GM23338 (cell line): Measurements from ENCODE around the gene PDIA5. TPM values are rescaled to one million over a fixed set of nuclear protein-coding genes. Genes with fewer than 3 reads are reported as not detected.

Experiments used
- ATAC-seq: fragments of 200-7000 bp; cut with Tn5 transposase; 3 replicates; pipeline ENCODE4 v1.9.1; 2020
- DNase-seq: peaks from one replicate; pipeline ENCODE4 v3.0.0-alpha.2; 2015; ENCODE audit warnings: low spot score
- H2AFZ ChIP-seq: fragments of 200-600 bp; sonication (generic); 2 replicates; pipeline ENCODE4 v1.8.0; 2016; ENCODE audit warnings: antibody characterized with exemption, mild to moderate bottlenecking, moderate library complexity
- H3F3A ChIP-seq: fragments of 200-600 bp; sonication (generic); replicated peaks from 2 replicates; pipeline ENCODE4 v1.8.0; 2017; ENCODE audit warnings: antibody characterized with exemption, mixed run types, low read depth
- H3K27ac ChIP-seq: fragments of 200-600 bp; sonication (generic); 2 replicates; pipeline ENCODE4 v1.6.1; 2016; ENCODE audit warnings: low read depth
- H3K27me3 ChIP-seq: fragments of 200-600 bp; sonication (generic); 2 replicates; pipeline ENCODE4 v1.8.0; 2016; ENCODE audit warnings: mild to moderate bottlenecking, mixed run types, moderate library complexity; ENCODE audit not compliant: insufficient read depth
- H3K36me3 ChIP-seq: fragments of 200-600 bp; sonication (generic); 2 replicates; pipeline ENCODE4 v1.8.0; 2016; ENCODE audit warnings: mild to moderate bottlenecking; ENCODE audit not compliant: insufficient read depth
- H3K4me1 ChIP-seq: fragments of 200-600 bp; sonication (generic); 2 replicates; pipeline ENCODE4 v1.8.0; 2016; ENCODE audit warnings: mild to moderate bottlenecking, moderate library complexity; ENCODE audit not compliant: insufficient read depth
- H3K4me2 ChIP-seq: fragments of 200-600 bp; sonication (generic); 2 replicates; pipeline ENCODE4 v1.7.1; 2017; ENCODE audit warnings: mixed run types
- H3K4me3 ChIP-seq: fragments of 200-600 bp; sonication (generic); 2 replicates; pipeline ENCODE4 v1.6.1; 2016; ENCODE audit warnings: mixed run types
- H3K79me2 ChIP-seq: fragments of 200-600 bp; sonication (generic); replicated peaks from 2 replicates; pipeline ENCODE4 v1.8.0; 2017; ENCODE audit warnings: mild to moderate bottlenecking; ENCODE audit not compliant: insufficient read depth
- H3K9me2 ChIP-seq: fragments of 200-600 bp; sonication (generic); 2 replicates; pipeline ENCODE4 v1.8.0; 2017; ENCODE audit not compliant: insufficient read depth
- H4K20me1 ChIP-seq: fragments of 200-600 bp; sonication (generic); replicated peaks from 2 replicates; pipeline ENCODE4 v1.8.0; 2017; ENCODE audit warnings: mild to moderate bottlenecking; ENCODE audit not compliant: insufficient read depth
- H3K27ac Mint-ChIP-seq: 2 replicates; pipeline ENCODE4 v1.8.0; 2020; ENCODE audit warnings: inconsistent platforms, mild to moderate bottlenecking, moderate library complexity, mixed read lengths
- H3K27me3 Mint-ChIP-seq: 3 replicates; pipeline ENCODE4 v1.8.0; 2022; ENCODE audit warnings: low read depth, mild to moderate bottlenecking, moderate library complexity, mixed read lengths, inconsistent platforms; ENCODE audit not compliant: insufficient read depth, poor library complexity
- H3K36me3 Mint-ChIP-seq: 3 replicates; pipeline ENCODE4 v1.8.0; 2021; ENCODE audit warnings: low read depth, mild to moderate bottlenecking, inconsistent platforms, moderate library complexity, mixed read lengths
- H3K4me1 Mint-ChIP-seq: 3 replicates; pipeline ENCODE4 v1.8.0; 2020; ENCODE audit warnings: mild to moderate bottlenecking, inconsistent platforms, mixed read lengths
- H3K4me3 Mint-ChIP-seq: 3 replicates; pipeline ENCODE4 v1.8.0; 2021; ENCODE audit warnings: moderate library complexity, mild to moderate bottlenecking, inconsistent platforms, mixed read lengths
- H3K9me3 Mint-ChIP-seq: 3 replicates; pipeline ENCODE4 v1.8.0; 2020; ENCODE audit warnings: moderate library complexity, mild to moderate bottlenecking, inconsistent platforms, mixed read lengths
- ETS1 ChIP-seq: IDR thresholded peaks from 2 replicates; pipeline ENCODE4 v1.6.1; 2016; ENCODE audit warnings: antibody characterized with exemption
- EZH2phosphoT487 ChIP-seq: fragments of 200-600 bp; sonication (generic); IDR thresholded peaks from one replicate; pipeline ENCODE4 v1.8.1; 2018; ENCODE audit warnings: antibody characterized with exemption; ENCODE audit not compliant: unreplicated experiment
- JUNB ChIP-seq: IDR thresholded peaks from one replicate; pipeline ENCODE4 v1.6.1; 2016; ENCODE audit warnings: antibody characterized with exemption; ENCODE audit not compliant: unreplicated experiment
- NANOG ChIP-seq: IDR thresholded peaks from 2 replicates; pipeline ENCODE4 v1.6.1; 2016; ENCODE audit warnings: antibody characterized with exemption, borderline replicate concordance
- STAT1 ChIP-seq: IDR thresholded peaks from one replicate; pipeline ENCODE4 v1.6.1; 2016; ENCODE audit warnings: antibody characterized with exemption; ENCODE audit not compliant: unreplicated experiment
- ZNF331 ChIP-seq: fragments of 250-450 bp; sonication (Bioruptor Pico); IDR thresholded peaks from 2 replicates; pipeline ENCODE4 v1.5.0; 2020; ENCODE audit warnings: low read depth, mild to moderate bottlenecking, moderate library complexity
- polyA plus RNA-seq: library from polyadenylated mRNA; unstranded; fragments of >200 nt; fragmentation: Nextera tagmentation; extraction: Ambion mirVana; gene quantifications from 2 replicates; pipeline ENCODE4 v1.2.1, GENCODE V29; 2016
- total RNA-seq: library from RNA; depleted of rRNA; stranded (reverse); fragments of >200 nt; shearing (Covaris generic); gene quantifications from 2 replicates; pipeline ENCODE4 v1.2.3, GENCODE V29; 2014
- TF ChIP-seq, protein P1 (sequence below), 2 experiments: fragments of 200-600 bp in 1 of 2; sonication (generic) in 1 of 2; conservative IDR thresholded peaks; 2 replicates each; pipeline versions ENCODE4 v1.5.1 to v1.6.1; 2016 to 2017; ENCODE audit warnings: antibody characterized with exemption in 2 of 2, low read depth in 2 of 2, mild to moderate bottlenecking in 2 of 2, moderate library complexity in 1 of 2

PDIA5 gene
- total and polyA plus RNA-seq, 2 experiments from 2014 or later: 22.9 to 28.1 TPM

DNA sequence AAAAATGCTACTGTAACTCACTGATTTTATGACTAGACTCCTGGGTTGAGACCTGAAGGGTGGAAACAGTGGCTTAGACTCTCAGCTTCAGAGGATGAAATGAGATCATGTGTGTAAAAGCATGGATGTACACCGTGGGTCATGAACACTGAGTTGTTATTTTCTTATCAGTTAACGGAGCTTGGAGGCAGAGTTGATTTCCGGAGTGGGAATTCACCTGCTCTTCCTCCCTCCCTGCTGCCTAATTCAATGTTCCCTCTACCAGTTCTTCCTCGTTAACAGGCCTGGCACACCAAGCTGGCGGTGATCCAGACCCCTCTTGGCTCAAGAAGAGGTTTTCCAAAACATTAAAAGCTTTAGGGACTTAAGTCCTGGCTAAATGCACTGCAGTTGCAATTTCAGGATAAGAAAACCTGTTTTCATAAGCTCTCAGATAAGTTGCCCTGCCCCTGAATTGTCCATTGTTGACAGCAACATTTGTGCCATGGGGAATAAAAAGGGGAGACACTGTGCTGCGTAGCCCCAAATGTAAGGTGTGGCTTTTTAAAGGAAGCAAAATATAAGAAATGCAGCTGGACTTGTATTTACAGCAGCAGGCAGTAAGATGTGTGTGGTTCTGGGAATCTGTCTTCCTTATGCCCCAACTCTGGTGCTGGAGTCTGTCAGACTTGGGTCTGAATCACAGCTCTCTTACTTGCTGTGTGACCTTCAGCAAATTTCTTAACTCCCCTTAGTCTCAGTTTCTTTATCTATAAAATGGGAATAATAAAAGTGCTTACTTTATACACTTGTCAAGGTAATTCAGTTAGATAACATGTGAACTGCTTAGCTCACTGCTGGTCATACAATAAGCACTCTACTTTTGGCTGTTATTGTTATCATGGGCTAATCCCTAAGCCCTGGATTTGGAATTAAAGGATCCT, 9.9 kb downstream of the PDIA5 start:
- ATAC-seq (no peak), DNase-seq (no peak)
- Histone ChIP-seq H3K9me2 (no peaks in the 10 kb centered on the region), H2AFZ (no peak overlapping the region), H3K4me3 (no peak overlapping the region), H3K27ac (no peak overlapping the region), H3K4me1 (peaks cover 11% of the 10 kb centered on the region), H4K20me1 (peaks cover 70% of the 10 kb centered on the region), H3K36me3 (no peaks in the 10 kb centered on the region), H3K79me2 (peaks cover 100% of the 10 kb centered on the region), H3K27me3 (no peaks in the 10 kb centered on the region), H3F3A (no peaks in the 10 kb centered on the region), H3K4me2 (no peak overlapping the region)
- Mint-ChIP-seq H3K27me3 (peaks cover 4% of the 10 kb centered on the region), H3K9me3 (no peaks in the 10 kb centered on the region), H3K4me3 (no peak overlapping the region), H3K27ac (no peak overlapping the region), H3K4me1 (peaks cover 27% of the 10 kb centered on the region), H3K36me3 (no peaks in the 10 kb centered on the region)
- TF ChIP-seq JUNB (no peak), ZNF331 (CRISPR knock-in tag) (no peak)
- TF ChIP-seq, protein P1, sequence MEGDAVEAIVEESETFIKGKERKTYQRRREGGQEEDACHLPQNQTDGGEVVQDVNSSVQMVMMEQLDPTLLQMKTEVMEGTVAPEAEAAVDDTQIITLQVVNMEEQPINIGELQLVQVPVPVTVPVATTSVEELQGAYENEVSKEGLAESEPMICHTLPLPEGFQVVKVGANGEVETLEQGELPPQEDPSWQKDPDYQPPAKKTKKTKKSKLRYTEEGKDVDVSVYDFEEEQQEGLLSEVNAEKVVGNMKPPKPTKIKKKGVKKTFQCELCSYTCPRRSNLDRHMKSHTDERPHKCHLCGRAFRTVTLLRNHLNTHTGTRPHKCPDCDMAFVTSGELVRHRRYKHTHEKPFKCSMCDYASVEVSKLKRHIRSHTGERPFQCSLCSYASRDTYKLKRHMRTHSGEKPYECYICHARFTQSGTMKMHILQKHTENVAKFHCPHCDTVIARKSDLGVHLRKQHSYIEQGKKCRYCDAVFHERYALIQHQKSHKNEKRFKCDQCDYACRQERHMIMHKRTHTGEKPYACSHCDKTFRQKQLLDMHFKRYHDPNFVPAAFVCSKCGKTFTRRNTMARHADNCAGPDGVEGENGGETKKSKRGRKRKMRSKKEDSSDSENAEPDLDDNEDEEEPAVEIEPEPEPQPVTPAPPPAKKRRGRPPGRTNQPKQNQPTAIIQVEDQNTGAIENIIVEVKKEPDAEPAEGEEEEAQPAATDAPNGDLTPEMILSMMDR (conservative IDR thresholded peaks at IDR 0.05; ENCODE audit: low read depth in 2 of 2): no peak

DNA sequence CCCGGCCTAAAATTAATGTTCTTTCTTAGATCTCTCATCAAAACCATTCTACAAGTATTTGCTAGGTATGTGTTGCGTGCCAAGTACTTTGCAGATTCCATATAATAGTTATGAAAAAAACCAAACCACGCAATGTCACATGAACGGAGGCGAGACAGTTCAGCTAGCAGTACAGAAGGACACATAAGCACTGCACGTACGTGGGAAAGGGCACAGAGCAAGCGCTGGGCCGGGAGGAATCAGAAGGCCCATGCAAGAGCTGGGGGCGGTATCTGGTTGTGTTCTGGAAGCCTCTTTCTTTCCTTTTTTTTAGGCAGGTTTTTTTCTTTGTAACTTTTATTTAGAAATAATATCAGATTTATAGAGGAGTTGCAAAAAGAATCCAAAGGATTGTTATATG, 11.3 kb downstream of the PDIA5 start:
- Histone ChIP-seq H3K27ac (no peak overlapping the region), H3K4me1 (peaks cover 22% of the 10 kb centered on the region), H3K27me3 (no peaks in the 10 kb centered on the region), H2AFZ (no peak overlapping the region), H3K4me3 (no peak overlapping the region), H3K36me3 (no peaks in the 10 kb centered on the region), H3F3A (no peaks in the 10 kb centered on the region), H3K79me2 (peaks cover 99% of the 10 kb centered on the region), H3K9me2 (no peaks in the 10 kb centered on the region), H4K20me1 (peaks cover 69% of the 10 kb centered on the region), H3K4me2 (no peak overlapping the region)
- H3K4me3 Mint-ChIP-seq: no peak overlapping the region
- peaks cover 28% of the 10 kb centered on the region for H3K4me1 Mint-ChIP-seq
- TF ChIP-seq JUNB: no peak
- DNase-seq (no peak), ATAC-seq (no peak)
- H3K27ac Mint-ChIP-seq: no peak overlapping the region; the same call in 1 of the 2 replicates
- H3K36me3 Mint-ChIP-seq: no peaks in the 10 kb centered on the region; the same call in 2 of the 3 replicates
- H3K9me3 Mint-ChIP-seq: no peaks in the 10 kb centered on the region
- peaks cover 3% of the 10 kb centered on the region for H3K27me3 Mint-ChIP-seq

DNA sequence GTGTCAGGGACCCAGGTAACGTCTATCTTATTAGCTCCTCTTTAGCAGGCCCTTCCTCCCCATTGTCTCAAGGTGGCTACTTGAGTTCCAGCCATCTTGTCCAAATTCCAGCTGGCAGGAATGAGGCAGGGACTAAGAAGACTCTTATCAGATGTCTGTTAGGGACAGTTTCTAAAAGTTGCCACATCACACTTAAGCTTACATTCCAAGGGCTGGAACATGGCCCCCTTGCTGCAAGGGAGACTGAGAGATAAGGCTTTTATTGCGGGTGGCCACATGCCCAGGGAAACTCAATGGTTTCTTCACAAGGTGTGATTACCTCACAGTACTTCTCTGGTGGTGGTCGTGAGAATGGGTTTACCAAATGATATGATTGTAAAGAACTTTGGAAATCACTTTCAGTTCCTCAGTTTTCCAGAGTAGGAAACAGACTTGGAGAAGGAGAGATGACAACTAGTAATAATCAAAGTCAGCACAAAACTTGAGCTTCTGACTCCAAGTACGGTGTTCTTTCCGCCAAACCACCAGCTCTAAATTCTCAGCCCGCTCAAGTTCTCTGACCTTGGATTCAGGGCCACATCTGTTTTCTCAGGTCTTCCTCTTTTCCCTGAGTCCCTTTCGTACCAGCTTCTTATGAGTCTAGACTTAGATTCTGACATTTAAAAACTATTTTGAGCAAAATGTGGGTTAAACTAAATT, 14.2 kb downstream of the PDIA5 start:
- Histone ChIP-seq H3K4me3 (no peak overlapping the region), H3F3A (no peaks in the 10 kb centered on the region), H3K9me2 (no peaks in the 10 kb centered on the region), H3K36me3 (no peaks in the 10 kb centered on the region), H2AFZ (no peak overlapping the region), H3K27ac (no peak overlapping the region), H3K4me1 (peaks cover 41% of the 10 kb centered on the region), H3K27me3 (no peaks in the 10 kb centered on the region), H3K4me2 (no peak overlapping the region), H3K79me2 (peaks cover 97% of the 10 kb centered on the region), H4K20me1 (peaks cover 66% of the 10 kb centered on the region)
- DNase-seq (no peak), ATAC-seq (no peak)
- Mint-ChIP-seq H3K4me3 (no peak overlapping the region), H3K27ac (no peak overlapping the region), H3K36me3 (no peaks in the 10 kb centered on the region; the same call in 2 of the 3 replicates), H3K9me3 (no peaks in the 10 kb centered on the region), H3K4me1 (peaks cover 49% of the 10 kb centered on the region), H3K27me3 (peaks cover 6% of the 10 kb centered on the region)
- no peak for TF ChIP-seq NANOG
- TF ChIP-seq, protein P1 (conservative IDR thresholded peaks at IDR 0.05; ENCODE audit: low read depth in 2 of 2): no peak
- no peak for TF ChIP-seq EZH2phosphoT487
- no peak for TF ChIP-seq ETS1
- TF ChIP-seq STAT1: no peak
- TF ChIP-seq ZNF331 (CRISPR knock-in tag): no peak
